NCI-H774 (cell line): ENCODE measurements around the gene RAB26.
"Not testable (repeated sequence)": the region's sequence is repeated elsewhere in the genome, so short reads cannot be mapped to it uniquely, and the experiment has no call there.

Experiments used
- DNase-seq: peaks from one replicate; lab custom pipeline; 2025; lab: John Stamatoyannopoulos, UW

Gene RAB26

GRCh38 chr16:2196162-2196980, 47.9 kb downstream of the RAB26 start, which contains the start of gene CASKIN1:
CASKIN1 (minus strand) TSS chr16:2196605; CDS start chr16:2196432, 173 bp downstream.
- no peak for DNase-seq

GRCh38 chr16:2196981-2197511, 48.6 kb downstream of the RAB26 start:
- no peak for DNase-seq

GRCh38 chr16:2197765-2198164, 49.3 kb downstream of the RAB26 start:
- no peak for DNase-seq

- no peak for DNase-seq
Observed at GRCh38 chr16:2198283-2198682, 49.9 kb downstream of the RAB26 start.

- no peak for DNase-seq
Observed at GRCh38 chr16:2199095-2199494, 50.7 kb downstream of the RAB26 start.

- DNase-seq: no peak
Observed at GRCh38 chr16:2199621-2200139, 51.3 kb downstream of the RAB26 start.

- DNase-seq: no peak
Observed at GRCh38 chr16:2200313-2200712, 51.9 kb downstream of the RAB26 start.

GRCh38 chr16:2203119-2203688, 54.8 kb downstream of the RAB26 start:
- DNase-seq: not testable (repeated sequence)
